HG03280 (cell line): ENCODE data around the gene HSD17B3.
"Not testable (repeated sequence)": the region's sequence is repeated elsewhere in the genome, so short reads cannot be mapped to it uniquely, and the experiment has no call there.

Experiments used
- ATAC-seq: cut with Tn5 transposase; IDR thresholded peaks from one replicate; pipeline ENCODE4 v1.9.1; 2021; ENCODE audit warnings: mild to moderate bottlenecking, moderate library complexity; ENCODE audit not compliant: unreplicated experiment

Gene HSD17B3

DNA sequence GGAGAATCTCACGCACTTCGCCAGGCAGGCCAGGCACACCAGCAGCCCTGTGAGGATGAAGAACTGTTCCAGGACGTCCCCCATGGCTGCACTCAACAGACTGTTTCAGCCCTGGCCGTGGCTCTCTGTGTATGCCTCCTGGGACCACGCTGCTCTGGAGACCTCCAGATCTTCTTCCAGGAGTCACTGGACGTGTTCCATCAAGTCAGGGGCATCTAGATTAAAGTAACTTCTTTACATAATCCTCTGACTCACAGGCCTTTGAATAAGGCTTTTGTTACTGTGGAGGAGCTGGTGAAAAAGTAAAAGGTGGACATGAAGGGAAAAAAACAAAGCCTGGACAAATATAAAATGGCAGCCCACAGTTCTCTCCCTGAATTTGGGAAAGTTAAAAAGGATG is at the start of gene HSD17B3:
Gene HSD17B3 (minus strand): TSS at position 156 of the 400 bp plus-strand sequence. CDS start 72 bp downstream, at position 84.
- no peak for ATAC-seq

DNA sequence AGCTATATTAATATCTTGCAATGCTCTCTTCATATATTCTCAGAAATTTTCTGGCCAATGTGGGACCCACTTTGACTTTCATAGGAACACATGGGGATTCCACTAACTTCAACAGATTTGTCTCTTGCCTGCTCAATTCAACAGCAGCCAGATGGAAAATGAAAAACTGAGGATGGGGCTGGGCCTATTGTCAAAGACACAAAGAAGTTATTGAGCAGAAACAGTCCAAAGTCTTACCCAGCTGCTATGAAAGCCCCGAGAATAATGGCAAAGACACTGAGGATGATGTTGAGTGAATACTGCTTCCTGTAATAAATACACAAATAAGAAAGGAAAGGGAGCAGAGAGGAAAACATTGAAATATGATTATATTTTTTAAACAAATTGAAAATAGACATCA is 48.9 kb upstream of the HSD17B3 start:
- ATAC-seq: no peak

DNA sequence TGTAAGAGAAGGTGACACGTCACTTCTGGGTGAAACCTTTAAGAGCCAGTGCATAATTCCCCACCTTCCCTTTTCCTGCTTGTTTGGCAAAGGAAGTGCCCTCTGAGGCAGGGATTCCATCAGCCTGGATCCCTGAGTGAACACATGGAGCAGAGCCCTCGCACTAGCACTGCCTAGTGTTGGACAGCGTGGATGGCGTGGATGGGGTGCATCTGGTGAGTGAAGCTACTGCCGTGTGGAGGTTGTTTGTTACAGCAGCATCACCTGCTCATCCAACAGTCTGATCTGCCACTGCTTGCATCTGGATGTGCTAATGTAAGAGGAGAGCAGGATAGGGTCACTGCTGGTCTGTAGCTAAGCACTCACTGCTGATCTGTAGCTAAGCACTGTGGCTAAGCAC is 46.3 kb upstream of the HSD17B3 start:
- ATAC-seq: no peak

DNA sequence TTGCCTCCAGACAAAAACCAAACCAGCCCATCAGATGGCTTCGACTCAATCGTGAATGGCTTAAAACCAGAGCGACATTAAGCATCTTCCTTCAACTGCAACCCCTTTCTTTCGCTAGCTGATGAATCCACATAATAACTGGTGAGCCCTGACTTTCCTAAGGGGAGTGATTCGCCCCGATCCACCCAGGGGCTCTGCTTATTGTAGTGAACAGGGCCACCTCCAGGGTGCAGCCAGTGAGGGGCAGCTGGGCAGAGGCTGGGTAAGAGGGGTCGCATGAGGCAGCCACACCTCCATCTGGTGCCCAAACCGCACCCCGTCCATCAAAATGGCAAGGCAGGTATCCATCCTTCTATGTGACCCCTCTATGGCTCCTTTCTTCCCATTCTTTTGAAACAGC is 43.6 kb upstream of the HSD17B3 start:
- ATAC-seq: no peak

DNA sequence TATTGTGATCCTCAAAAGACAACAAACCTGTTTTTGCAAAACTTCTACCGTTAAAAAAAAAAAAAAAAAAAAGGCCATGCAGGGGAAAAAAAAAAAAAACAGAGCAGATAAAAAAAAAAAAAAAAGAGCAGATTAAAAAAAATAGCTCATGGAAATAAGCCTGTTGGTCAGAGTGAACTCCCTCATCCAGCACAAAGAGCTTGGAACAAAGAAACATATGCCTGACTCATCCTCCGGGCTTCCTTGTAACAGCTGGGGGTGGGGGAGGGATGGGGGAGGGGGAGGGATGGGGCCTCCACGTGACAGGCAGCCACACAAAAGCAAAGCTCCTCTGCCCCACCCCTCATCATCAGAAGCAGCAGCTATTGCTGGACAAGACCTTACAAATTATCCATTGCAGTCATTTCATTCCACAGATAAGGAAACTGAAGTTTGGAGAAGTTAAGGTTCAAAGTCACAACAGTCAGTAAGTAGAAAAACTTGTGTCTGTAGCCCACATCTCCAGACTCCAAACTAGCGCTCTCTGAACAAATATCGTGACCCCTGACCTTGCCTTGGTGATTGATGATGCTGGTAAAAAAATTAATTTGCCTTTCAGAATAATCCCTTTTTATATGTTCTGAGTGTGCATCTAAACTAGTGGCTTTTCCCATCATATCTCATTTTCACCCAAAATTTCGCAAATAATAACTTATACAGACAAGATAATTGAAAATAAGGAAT is 42.6 kb upstream of the HSD17B3 start:
- no peak for ATAC-seq

DNA sequence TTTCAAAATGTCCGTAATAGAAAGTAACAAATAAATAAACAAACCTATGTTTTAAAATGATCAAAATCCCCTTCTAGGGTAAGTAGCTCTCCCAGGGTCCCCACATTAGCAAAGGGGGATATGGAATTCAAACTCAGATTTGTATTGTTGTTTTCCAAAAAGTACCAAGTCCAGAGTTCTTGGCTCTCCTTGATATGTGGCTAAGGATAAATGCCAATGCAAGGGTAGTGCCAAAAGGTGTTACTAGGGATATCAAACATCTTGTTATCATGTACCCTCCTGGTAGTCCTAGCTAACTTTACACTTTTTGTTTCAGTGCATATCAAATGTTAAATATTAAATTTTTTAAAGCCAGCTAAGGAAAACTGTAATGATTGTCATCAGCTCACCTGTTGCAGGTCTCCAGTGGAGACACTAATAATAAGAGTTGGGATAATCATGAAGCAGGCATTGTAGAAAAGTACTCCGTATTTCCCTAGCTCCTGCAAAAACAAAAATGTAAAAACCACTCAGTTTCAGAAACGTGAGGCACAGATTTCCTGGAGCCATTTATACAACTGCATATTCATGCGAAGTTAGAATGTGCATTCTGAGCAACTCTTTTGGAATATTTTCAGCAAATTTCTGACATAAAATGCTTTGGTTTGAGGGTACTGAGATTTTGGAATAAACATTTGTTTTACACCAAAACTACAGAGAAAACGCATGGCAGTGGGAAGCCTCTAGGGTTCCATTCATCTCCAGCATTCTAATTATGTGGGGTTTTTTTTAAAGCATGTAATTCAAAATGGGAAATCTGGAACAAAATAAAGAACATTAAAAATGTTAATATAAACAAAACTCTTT is 41.8 kb upstream of the HSD17B3 start:
- ATAC-seq: no peak

DNA sequence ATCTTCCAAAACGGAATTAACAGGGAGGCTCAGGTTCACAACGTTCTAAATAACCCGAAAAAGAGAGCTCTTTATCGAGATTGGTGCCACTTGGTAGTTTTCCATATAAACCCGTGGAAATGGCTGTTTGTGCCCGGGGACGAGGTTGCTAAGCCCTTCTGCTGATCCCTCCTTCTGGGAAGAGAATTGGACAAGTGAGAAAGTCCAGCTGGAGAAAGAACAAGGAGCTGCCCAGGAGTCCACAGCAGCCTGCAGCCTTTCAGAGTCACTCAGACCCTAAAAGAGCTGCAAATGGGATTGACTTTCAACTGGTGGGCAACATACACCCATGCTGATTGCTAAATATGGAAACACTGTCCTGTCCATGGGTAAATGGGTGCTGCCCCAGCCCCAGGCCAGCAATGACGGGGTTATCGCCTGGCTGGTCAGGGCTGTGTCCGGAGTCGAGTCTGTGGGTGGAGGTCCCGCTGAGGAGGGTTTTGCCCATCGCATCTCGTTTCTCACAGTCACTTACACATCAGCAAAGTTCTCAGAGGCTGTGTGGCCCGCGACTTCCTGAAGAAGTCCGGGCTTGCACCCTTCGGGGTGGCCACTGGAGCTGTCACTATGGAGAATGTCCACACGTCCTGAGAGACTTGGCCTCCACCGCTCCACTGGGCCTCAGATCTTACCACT is 40.7 kb upstream of the HSD17B3 start:
- no peak for ATAC-seq

DNA sequence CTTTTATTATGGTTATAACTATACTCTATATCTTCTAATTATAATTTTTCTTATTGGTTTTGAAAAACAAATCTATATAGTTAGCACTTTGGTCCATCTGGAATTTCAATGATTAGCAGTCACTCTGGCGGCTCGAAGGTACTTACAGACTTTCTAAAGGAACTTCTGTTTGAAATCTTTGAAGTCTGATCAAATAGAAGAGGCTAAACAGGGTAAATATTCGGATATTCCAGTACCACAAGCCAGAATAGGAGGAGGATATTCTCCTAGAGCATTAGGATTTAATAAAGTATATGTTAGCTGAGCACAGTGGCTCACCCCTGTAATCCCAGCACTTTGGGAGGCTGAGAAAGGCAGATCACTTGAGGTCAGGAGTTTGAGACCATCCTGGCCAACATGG is 38.7 kb upstream of the HSD17B3 start:
- no peak for ATAC-seq

DNA sequence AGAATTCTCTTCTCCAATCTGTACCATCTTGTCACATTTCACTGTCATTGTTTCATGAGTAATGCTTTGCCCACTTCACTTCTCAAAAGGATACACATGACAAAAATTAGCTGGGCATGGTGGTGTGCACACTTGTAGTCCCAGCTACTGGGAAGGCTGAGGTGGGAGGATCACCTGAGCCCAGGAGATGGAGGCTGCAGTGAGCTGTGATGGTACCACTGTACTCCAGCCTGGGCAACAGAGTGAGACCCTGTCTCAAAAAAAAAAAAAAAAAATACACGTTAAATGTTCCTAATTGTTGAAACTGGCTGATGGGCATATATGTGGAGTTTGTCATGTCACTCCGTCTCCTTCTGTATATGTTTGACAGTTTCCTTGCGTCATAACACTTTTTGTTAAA is 36.3 kb upstream of the HSD17B3 start:
- no peak for ATAC-seq

DNA sequence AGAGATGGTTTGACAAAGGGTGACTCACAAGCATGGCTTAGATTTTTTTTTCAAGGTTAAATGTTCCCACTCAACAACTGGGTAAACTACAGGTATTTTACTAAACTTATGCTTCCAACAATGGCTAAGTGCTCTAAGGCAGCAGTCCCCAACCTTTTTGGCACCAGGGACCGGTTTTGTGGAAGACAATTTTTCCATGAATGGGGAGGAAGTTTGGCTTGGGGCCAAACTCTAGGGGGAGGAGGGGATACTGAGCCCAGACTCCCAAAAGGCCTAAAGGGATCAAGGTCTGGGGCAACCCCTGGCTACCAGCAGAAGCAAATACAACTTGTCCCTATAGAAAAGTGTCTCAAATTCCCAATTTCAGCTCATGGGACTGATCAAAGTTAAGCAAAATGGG is 32.0 kb upstream of the HSD17B3 start:
- no peak for ATAC-seq

DNA sequence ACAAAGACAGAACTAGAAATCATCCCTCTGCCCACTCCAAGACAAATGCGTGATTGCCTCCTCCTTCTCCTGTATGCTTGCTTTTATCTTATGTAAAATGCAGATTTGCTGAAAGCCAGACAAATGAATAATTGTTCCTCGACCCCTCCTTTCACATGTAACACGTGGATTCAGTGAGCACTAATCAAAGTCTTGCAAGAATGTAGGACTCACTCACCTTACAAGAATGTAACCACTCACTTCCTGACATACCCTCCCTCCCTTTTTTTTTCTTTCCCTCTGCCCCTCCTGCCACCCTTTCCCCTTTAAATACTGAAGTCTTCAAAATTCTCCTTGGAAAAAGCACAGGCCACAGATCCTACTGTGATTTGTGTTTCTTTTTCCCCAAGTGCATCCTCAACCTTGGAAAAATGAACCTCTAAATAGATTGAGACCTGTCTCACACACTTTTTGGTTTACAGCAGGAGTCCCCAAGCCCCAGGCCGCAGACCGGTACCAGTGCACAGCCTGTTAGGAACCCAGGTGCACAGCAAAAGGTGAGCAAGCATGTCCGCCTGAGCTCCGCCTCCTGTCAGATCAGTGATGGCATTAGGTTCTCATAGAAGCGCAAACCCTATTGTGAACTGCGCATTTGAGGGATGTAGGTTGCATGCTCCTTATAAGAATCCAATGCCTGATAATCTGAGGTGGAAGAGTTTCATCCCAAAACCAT is 29.4 kb upstream of the HSD17B3 start:
- ATAC-seq: no peak

DNA sequence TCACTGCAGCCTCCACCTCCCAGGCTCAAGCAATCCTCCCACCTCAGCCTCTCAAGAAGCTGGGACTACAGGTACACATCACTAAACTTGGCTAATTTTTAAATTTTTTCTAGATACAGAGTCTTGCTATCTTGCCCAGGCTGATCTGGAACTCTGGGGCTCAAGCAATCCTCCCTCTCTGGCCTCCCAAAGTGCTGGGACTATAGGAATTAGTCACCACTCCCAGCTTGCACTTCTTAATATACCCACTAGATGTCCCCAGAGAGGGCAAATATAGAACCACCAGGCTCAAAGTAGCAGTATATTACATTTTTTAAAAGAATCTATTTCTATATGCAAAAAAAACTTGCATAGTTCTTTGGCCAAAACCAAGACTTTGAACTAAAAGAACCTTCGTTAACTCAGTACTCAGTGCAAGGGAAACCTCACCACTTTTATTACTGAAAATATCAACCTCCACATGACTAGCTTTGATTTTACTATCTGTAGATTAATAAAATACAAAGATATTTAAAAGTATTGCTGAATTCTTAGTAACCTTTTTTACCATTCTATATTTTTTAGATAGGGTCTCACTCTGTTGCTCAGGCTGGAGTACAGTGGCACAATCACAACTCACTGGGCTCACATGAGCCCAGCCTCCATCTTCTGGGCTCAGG is 25.8 kb upstream of the HSD17B3 start:
- no peak for ATAC-seq

DNA sequence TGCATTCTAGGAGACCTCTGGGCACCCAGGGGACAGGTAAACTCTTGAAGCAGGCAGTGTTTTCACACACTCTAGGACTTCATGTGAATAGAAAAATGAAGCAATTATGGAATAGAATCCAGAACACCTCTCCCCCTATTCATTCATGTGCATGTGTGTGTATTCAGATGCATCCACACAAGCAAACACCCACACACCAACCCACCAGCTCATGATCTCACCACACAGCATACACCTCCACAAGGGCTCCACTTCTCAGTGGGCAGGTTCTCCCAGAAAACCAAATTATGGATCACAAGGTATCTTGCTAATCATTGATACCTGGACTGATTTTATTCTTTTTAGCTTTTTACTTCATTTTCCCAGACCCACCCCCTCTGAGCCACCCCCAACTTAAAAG is 21.2 kb upstream of the HSD17B3 start:
- no peak for ATAC-seq

DNA sequence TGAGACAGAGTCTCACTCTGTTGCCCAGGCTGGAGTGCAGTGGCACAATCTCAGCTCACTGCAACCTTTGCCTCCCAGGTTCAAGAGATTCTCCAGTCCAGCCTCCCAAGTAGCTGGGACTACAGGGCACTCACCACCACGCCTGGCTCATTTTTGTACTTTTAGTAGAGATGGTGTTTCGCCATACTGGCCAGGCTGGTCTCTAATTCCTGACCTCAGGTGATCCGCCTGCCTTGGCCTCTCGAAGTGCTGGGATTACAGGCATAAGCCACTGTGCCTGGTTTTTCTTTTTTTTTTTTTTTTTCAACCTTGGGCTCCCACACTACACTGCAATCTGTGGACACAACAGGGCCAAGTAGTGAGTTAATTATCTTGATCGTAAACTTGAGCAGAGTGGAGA is 20.8 kb upstream of the HSD17B3 start:
- ATAC-seq: not testable (repeated sequence)

DNA sequence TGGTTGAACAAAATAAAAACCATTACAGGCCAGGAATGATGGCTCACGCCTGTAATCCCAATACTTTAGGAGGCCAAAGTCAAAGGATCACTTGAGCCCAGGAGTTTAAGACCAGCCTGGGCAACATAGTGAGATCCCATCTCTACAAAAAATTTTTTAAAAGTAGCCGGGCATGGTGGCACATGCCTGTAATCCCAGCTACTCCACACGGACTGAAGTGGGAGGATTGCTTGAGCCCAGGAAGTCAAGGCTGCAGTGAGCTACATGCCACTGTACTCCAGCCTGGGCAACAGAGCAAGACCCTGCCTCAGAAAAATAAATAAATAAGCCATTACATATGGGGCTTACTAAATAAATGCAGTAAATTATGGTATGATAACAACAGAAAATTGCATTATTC is 20.2 kb upstream of the HSD17B3 start:
- ATAC-seq: not testable (repeated sequence)

DNA sequence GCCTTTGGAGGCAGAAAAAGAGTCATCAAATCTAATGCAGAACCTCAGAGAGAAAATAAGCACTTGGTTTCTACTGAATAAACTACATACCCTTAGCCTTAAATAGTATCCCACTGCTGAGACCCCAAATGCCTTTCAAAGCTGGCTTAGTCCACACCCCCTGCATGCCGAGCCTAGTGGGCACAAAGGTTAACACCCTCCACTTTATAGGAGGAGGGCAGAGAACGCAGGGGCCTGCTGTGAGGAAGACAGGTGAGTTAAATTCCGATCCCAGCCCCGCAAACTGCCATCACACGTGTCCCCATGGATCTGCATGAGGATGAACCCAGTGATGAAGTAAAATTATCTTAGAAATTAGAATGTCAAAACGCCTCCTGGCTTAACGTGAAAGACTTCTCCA is 19.5 kb upstream of the HSD17B3 start:
- ATAC-seq: no peak

DNA sequence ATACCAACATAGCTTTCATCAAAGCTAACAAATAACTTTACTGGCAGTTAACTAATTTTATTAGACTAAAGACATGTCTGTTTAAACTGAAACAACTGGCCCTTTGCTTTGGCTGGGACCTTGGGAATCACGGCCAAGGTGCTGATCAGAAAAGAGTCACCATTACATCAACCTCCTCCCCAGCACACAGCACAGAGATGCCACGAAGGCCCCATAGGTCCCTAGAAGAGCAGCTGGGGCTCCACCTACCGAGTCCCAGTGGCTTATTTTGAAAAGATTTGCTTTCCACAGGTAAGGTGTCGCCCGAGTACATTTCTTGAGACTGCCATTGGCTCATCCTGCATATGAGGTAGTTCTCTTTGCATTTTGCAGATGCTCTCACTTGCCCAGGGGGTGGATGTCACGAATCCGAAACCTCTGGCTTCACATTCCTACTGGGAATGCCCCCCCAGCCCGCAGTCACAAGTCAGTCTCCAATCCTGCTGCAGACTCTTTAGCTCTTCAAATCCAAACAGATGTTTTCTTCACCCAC is 18.8 kb upstream of the HSD17B3 start:
- no peak for ATAC-seq

DNA sequence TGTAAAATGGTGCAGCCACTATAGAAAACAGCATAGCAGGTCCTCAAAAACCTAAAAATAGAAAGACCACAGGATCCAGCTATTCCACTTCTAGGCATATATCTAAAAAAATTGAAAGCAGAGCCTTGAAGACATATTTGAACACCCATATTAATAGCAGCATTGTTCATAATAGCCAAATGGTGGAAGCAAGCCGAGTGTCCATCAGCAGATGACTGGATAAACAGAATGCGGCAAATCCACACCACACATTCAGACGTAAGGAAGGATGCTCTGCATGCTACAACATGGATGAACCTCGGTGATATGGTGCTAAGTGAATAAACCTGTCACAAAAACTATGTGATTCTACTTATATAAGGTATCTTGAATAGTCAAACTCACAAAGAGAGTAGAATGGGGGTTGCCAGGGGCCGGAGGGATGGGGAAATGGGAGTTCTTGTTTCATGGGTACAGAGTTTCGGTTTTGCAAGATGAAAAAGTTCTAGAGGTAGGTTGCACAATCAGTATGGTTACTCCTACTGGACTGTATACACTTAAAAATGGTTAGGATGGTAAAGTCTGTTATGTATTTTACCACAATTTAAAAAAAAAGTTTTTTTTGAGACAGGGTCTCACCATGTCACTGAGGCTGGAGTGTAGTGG is 17.1 kb upstream of the HSD17B3 start:
- ATAC-seq: no peak

DNA sequence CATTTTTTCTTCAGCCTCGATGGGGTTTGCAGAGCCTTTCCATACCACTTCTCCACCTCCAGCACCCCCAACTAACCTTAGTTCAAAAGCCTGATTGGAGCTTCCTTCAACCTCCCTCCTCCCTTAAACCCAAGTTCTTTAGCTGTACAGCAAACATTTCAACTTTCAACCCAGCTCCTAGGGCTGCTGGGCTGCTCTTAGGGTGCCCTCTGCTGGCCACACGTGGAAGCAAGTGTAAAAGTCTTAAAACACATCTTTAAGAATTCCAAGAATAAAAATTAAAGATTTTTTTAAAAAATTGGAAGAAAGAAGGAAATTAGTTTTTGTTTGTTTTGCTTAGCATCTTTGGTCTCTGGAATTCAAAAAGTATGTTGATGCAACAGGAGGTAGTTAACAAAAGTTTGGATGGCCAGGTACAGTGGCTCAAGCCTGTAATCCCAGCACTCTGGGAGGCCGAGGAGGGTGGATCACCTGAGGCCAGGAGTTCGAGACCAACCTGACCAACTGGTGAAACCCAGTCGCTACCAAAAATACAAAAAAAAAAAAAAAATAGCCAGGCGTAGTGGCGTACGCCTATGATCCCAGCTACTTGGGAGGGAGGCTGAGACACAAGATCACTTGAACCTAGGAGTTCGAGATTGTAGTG is 15.5 kb upstream of the HSD17B3 start:
- ATAC-seq: no peak
